Adrenal gland (tissue), 19 donors: Measurements from ENCODE around the gene AGA. TPM values are rescaled to one million over a fixed set of nuclear protein-coding genes. Genes with fewer than 3 reads are reported as not detected.
A peak's percentile ranks its signal among the peaks of the same experiment; 100 is the strongest.

ENCODE experiments used
- DNase-seq, 7 donors: peaks; one replicate each; pipeline ENCODE4 v3.0.0-alpha.2; 2019 to 2020
- H3K27ac ChIP-seq, 5 donors: fragments of 200-600 bp; sonication (generic) in 4 of 5; 1 replicate in 3 of 5; 2 replicates in 2 of 5; pipeline versions ENCODE4 v1.5.1 to v1.8.0; 2016 to 2020; ENCODE audit warnings: mild to moderate bottlenecking in 1 of 5
- H3K27me3 ChIP-seq: fragments of 200-600 bp; 2 replicates; pipeline ENCODE4 v1.8.0; 2021
- H3K36me3 ChIP-seq, 2 donors: fragments of 200-600 bp; replicated peaks in 1 of 2; 1 replicate in 1 of 2; 2 replicates in 1 of 2; pipeline versions ENCODE4 v1.5.1 to v1.8.0; 2018 to 2022
- H3K4me1 ChIP-seq, 2 donors: fragments of 200-600 bp; replicated peaks in 1 of 2; 1 replicate in 1 of 2; 2 replicates in 1 of 2; pipeline versions ENCODE4 v1.5.1 to v1.8.0; 2018 to 2021
- H3K4me3 ChIP-seq, 4 donors: fragments of 200-600 bp; sonication (generic) in 3 of 4; one replicate each; pipeline ENCODE4 v1.5.1; 2016 to 2018
- H3K9me3 ChIP-seq, 3 donors: fragments of 200-600 bp; sonication (generic) in 1 of 3; replicated peaks in 1 of 3; 1 replicate in 2 of 3; 2 replicates in 1 of 3; pipeline versions ENCODE4 v1.5.1 to v1.8.0; 2016 to 2021
- POLR2A ChIP-seq, 2 donors: fragments of 450-650 bp; IDR thresholded peaks; one replicate each; pipeline ENCODE4 v1.6.1; 2017; ENCODE audit warnings: antibody characterized with exemption in 2 of 2, mild to moderate bottlenecking in 2 of 2, moderate library complexity in 1 of 2
- WGBS, 4 donors: extraction: QIAGEN DNeasy Blood & Tissue Kit in 2 of 4; methylation state at CpG; one replicate each; pipeline versions ENCODE4 v1.1.5 to v1.1.7; 2013 to 2017; 5-methylcytosine and 5-hydroxymethylcytosine counted together
- intact Hi-C, 2 donors: fragments of 100-400 bp; cut with DNase I; formaldehyde crosslinking; loops; one replicate each; pipeline versions ENCODE4 v1.14.1 to v1.15.0; 2022 to 2023
- long read RNA-seq, 10 donors: library from polyadenylated mRNA in 3 of 10; unstranded in 2 of 10; stranded (forward) in 1 of 10; transcript quantifications; one replicate each; pipeline ENCODE4 v2.0.0 and lab custom pipeline, GENCODE V29; 2021 to 2026
- polyA plus RNA-seq, 3 donors: library from polyadenylated mRNA; stranded (reverse); fragments of 200-250 nt in 2 of 3; fragments of 350-450 nt in 1 of 3; fragmentation: Illumina TruSeq in 1 of 3; extraction: RNeasy Lipid Tissue Mini Kit (QIAGEN cat#74804) in 1 of 3; gene quantifications; one replicate each; pipeline ENCODE4 v1.2.3, GENCODE V29; 2013 to 2014
- total RNA-seq, 9 donors: library from RNA; depleted of rRNA in 4 of 9; stranded (reverse); fragments of >200 nt in 4 of 9; fragments of 120-200 nt in 1 of 9; fragmentation: NEBNext Ultra II Directional in 1 of 9; extraction: Animal tissue kit (Norgen Biotek cat#: 25700) in 1 of 9; gene quantifications; one replicate each; pipeline versions ENCODE4 v1.1.0 to v1.2.4, GENCODE V29; 2013 to 2023
- TF ChIP-seq, protein P1 (sequence below), 6 experiments: fragments of 450-650 bp in 4 of 6; fragments of 200-600 bp in 2 of 6; sonication (generic) in 1 of 6; IDR thresholded peaks; 1 replicate in 5 of 6; 2 replicates in 1 of 6; pipeline versions ENCODE4 v1.5.1 to v1.8.0; 2016 to 2021; ENCODE audit warnings: antibody characterized with exemption in 6 of 6, mild to moderate bottlenecking in 2 of 6, moderate library complexity in 1 of 6
- donor health status: healthy with polysubstance abuse.
- donor health status: Bipolar disorder and iron deficiency.
- donor health status: DM: yes; HTN: yes; CAD: no.
- donor health status: DM: no; HTN: no; CAD: no.
- donor health status: DM: no; HTN: no; CAD: no.
- donor health status: DM: yes; HTN: yes; CAD: no.

Gene AGA
- total RNA-seq (10 to 100 TPM; 12.9 to 66.9 (median 28.6) TPM), polyA plus RNA-seq (10 to 100 TPM in 2 of 3 donors, 1 to 10 TPM in 1; 8.8 to 51.4 (median 11.8) TPM)
- long read RNA-seq, donor 1, transcript AGA-201 (9 exons, 2,107 nt): major isoform, 7 of 12 reads
- long read RNA-seq, donor 1, partial matches to known transcripts: 5 of 12 reads
- long read RNA-seq, donor 1, other reads (novel, unspliced or antisense): 0 of 12 reads
- long read RNA-seq, donor 2, partial matches to known transcripts: 0 of 3 reads
- long read RNA-seq, donor 2, other reads (novel, unspliced or antisense): 0 of 3 reads
- long read RNA-seq, donor 3, transcript AGA-201 (9 exons, 2,107 nt): major isoform, 6 of 6 reads
- long read RNA-seq, donor 3, partial matches to known transcripts: 0 of 6 reads
- long read RNA-seq, donor 3, other reads (novel, unspliced or antisense): 0 of 6 reads
- long read RNA-seq, donor 4, transcript AGA-201 (9 exons, 2,107 nt): major isoform, 25 of 33 reads
- long read RNA-seq, donor 4, partial matches to known transcripts: 0 of 33 reads
- long read RNA-seq, donor 4, other reads (novel, unspliced or antisense): 8 of 33 reads
- long read RNA-seq, donor 5, transcript AGA-201 (9 exons, 2,107 nt): major isoform, 49 of 53 reads
- long read RNA-seq, donor 5, partial matches to known transcripts: 0 of 53 reads
- long read RNA-seq, donor 5, other reads (novel, unspliced or antisense): 4 of 53 reads
- long read RNA-seq, donor 6, transcript AGA-201 (9 exons, 2,107 nt): major isoform, 16 of 18 reads
- long read RNA-seq, donor 6, partial matches to known transcripts: 1 of 18 reads
- long read RNA-seq, donor 6, other reads (novel, unspliced or antisense): 1 of 18 reads
- long read RNA-seq, donor 7, partial matches to known transcripts: 0 of 1 reads
- long read RNA-seq, donor 7, other reads (novel, unspliced or antisense): 0 of 1 reads
- long read RNA-seq, donor 8, transcript AGA-201 (9 exons, 2,107 nt): major isoform, 7 of 7 reads
- long read RNA-seq, donor 8, partial matches to known transcripts: 0 of 7 reads
- long read RNA-seq, donor 8, other reads (novel, unspliced or antisense): 0 of 7 reads
- long read RNA-seq, donor 9, transcript AGA-201 (9 exons, 2,107 nt): major isoform, 11 of 11 reads
- long read RNA-seq, donor 9, partial matches to known transcripts: 0 of 11 reads
- long read RNA-seq, donor 9, other reads (novel, unspliced or antisense): 0 of 11 reads
- long read RNA-seq, donor 10, transcript AGA-201 (9 exons, 2,107 nt): major isoform, 8 of 8 reads
- long read RNA-seq, donor 10, partial matches to known transcripts: 0 of 8 reads
- long read RNA-seq, donor 10, other reads (novel, unspliced or antisense): 0 of 8 reads

DNA sequence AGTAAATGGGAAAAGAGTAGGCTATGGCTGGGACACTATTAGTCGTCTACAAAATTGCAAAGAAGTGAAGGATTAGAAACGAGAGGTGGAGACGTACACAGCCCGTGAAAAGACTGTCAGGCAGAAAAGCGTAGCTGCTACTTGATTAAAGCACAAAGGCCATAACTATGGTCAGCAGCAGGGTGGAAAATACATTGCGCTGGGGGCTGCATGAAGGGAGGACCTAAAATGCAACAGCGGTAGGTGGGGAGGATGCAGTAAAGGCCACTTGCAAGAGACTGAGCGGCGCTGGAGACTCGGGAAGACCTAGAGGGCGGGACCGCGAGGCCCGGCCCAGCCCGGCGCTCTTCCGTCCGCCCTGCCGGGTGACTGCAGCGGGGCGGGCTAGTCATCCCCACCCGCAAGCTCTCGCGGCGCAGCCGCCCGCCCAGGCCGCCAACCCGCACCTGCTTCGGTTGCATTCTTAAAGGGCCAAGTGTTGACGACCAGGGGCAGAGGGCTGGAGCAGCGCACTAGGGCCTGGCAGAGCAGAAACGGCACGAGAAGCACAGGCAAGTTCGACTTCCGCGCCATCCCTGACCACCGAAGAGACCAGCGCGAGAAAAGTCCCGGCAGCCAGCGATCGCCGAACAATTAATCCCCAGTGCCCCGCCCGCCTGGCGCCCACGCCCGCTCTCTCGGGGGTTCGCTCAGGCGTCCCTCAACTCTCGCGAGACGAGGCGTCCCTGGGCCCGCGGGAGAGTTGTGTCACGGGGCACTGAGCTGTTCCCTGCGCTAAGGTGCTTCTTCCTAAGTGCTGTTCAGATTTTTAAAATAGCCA, at the start of gene AGA:
TSS of gene AGA (minus strand) at position 635 of the 820 bp plus-strand sequence. CDS start at position 573, 62 bp downstream.
- Histone ChIP-seq H3K36me3 (no peaks in the 10 kb centered on the region), H3K4me1 (peaks cover 5% of the 10 kb centered on the region in 2 donors), H3K9me3 (no peaks in the 10 kb centered on the region), H3K27me3 (no peaks in the 10 kb centered on the region), H3K27ac (peak within 1 kb of the TSS; percentile 90 to 97 (median 94)), H3K4me3 (peak within 1 kb of the TSS; percentile 39 to 88 (median 78))
- intact Hi-C loops: no loop called here
- WGBS, 4 donors: 0 to 1% (median 0%) methylated on average over 27 to 60 of the region's 60 CpGs
- peak; percentile 97 to 98 (median 98) for DNase-seq
- TF ChIP-seq, protein P1, sequence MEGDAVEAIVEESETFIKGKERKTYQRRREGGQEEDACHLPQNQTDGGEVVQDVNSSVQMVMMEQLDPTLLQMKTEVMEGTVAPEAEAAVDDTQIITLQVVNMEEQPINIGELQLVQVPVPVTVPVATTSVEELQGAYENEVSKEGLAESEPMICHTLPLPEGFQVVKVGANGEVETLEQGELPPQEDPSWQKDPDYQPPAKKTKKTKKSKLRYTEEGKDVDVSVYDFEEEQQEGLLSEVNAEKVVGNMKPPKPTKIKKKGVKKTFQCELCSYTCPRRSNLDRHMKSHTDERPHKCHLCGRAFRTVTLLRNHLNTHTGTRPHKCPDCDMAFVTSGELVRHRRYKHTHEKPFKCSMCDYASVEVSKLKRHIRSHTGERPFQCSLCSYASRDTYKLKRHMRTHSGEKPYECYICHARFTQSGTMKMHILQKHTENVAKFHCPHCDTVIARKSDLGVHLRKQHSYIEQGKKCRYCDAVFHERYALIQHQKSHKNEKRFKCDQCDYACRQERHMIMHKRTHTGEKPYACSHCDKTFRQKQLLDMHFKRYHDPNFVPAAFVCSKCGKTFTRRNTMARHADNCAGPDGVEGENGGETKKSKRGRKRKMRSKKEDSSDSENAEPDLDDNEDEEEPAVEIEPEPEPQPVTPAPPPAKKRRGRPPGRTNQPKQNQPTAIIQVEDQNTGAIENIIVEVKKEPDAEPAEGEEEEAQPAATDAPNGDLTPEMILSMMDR (IDR thresholded peaks at IDR 0.05): no peak
- peak; percentile 50 to 81 for TF ChIP-seq POLR2A (IDR thresholded peaks at IDR 0.05)

DNA sequence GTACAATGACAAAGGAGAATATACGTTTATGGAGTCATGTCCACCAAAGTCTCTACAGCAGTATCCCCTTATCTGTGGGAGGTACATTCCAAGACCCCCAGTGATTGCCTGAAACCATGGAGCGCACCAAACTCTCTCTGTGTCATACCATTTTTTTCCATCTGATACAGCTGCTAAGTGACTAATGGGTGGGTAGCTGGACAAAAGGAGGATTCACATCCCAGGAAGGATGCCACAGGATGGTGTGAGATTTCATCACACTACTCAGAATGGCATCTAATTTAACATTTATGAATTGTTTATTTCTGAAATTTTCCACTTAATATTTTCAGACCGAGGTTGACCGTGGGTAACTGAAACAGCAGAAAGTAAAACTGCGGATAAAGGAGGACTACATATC, 49.8 kb upstream of the AGA start:
- Histone ChIP-seq H3K27ac (no peak overlapping the region), H3K27me3 (no peaks in the 10 kb centered on the region), H3K4me3 (no peak overlapping the region), H3K9me3 (no peaks in the 10 kb centered on the region), H3K36me3 (no peaks in the 10 kb centered on the region), H3K4me1 (no peaks in the 10 kb centered on the region)
- 74 to 94% (median 83%) methylated on average over 5 of the region's 5 CpGs for WGBS, 4 donors
- no peak for TF ChIP-seq POLR2A (IDR thresholded peaks at IDR 0.05)
- TF ChIP-seq, protein P1 (IDR thresholded peaks at IDR 0.05): no peak
- DNase-seq: no peak
- intact Hi-C loops: no loop called here

DNA sequence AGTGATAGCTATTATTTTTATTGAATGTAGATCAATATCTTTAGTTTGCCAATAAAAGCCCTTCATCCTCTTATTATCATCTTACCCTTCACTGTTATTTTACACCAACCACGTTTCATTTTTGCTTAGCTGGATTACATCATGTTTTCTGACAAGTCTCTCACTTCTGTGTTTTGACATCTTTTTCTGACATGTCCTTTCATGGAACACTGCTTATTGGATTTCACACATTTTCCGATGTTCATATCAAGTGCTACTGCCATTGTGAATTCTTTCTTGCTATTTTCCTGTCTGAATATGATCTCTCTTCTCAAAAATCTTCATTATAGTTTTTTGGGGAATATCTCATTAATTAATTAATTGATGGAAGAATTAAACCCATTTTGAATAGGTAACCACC, 48.5 kb upstream of the AGA start:
- no peaks in the 10 kb centered on the region for H3K9me3 ChIP-seq
- no peaks in the 10 kb centered on the region for H3K36me3 ChIP-seq
- 63 to 69% (median 65%) methylated on average over 2 of the region's 2 CpGs for WGBS, 4 donors
- intact Hi-C loops: no loop called here
- TF ChIP-seq, protein P1 (IDR thresholded peaks at IDR 0.05): no peak
- no peak for TF ChIP-seq POLR2A (IDR thresholded peaks at IDR 0.05)
- H3K4me3 ChIP-seq: no peak overlapping the region
- no peaks in the 10 kb centered on the region for H3K4me1 ChIP-seq
- H3K27me3 ChIP-seq: no peaks in the 10 kb centered on the region
- DNase-seq: no peak
- no peak overlapping the region for H3K27ac ChIP-seq
